HUES6 (cell line): ENCODE measurements around the gene RNF144A.

Experiments used
- H3K27ac ChIP-seq: 2 replicates; pipeline ENCODE4 v1.7.0; 2013; ENCODE audit warnings: low read depth, mild to moderate bottlenecking, low read length, inconsistent platforms
- H3K27me3 ChIP-seq: 2 replicates; pipeline ENCODE4 v1.6.1; 2013; ENCODE audit warnings: low read length; ENCODE audit not compliant: control insufficient read depth, insufficient read depth
- H3K36me3 ChIP-seq: 2 replicates; pipeline ENCODE4 v1.6.1; 2013; ENCODE audit warnings: low read length; ENCODE audit not compliant: control insufficient read depth, insufficient read depth
- H3K4me1 ChIP-seq: 2 replicates; pipeline ENCODE4 v1.6.1; 2013; ENCODE audit warnings: low read length; ENCODE audit not compliant: control insufficient read depth, insufficient read depth
- H3K4me3 ChIP-seq: 2 replicates; pipeline ENCODE4 v1.5.1; 2013; ENCODE audit warnings: low read depth, low read length
- H3K9ac ChIP-seq: one replicate; pipeline ENCODE4 v1.6.1; 2013; ENCODE audit warnings: mild to moderate bottlenecking, low read length
- H3K9me3 ChIP-seq: 2 replicates; pipeline ENCODE4 v1.6.1; 2013; ENCODE audit warnings: low read depth, low read length; ENCODE audit not compliant: control insufficient read depth, insufficient read depth

RNF144A gene

GRCh38 chr2:7025082-7025481, 107.9 kb downstream of the RNF144A start:
- Histone ChIP-seq H3K4me1 (no peaks in the 10 kb centered on the region; the same call in 1 of the 2 replicates), H3K9me3 (no peaks in the 10 kb centered on the region), H3K9ac (no peak overlapping the region), H3K36me3 (peaks cover 21% of the 10 kb centered on the region), H3K27me3 (no peaks in the 10 kb centered on the region), H3K4me3 (no peak overlapping the region), H3K27ac (no peak overlapping the region)

DNA sequence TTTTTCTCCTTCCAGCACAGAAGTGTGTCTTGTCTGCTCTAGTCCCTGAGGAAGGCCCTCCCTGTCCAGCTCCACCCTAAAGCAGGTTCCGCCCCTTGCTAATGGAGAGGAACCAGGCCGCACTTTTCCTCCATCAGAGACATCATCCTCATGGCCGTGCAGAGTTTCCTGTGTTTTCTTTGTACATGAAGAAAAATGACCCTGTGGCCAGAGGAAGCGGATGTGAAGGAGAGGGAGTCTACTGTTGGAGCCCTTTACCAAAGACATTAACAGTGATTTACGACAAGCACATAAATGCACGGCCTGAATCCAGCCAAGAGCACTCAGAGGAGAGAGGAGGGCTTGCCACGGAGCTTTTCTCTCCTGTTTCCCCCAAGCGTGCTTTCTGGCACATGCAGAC, 109.5 kb downstream of the RNF144A start:
- H3K36me3 ChIP-seq: peaks cover 23% of the 10 kb centered on the region
- H3K27me3 ChIP-seq: no peaks in the 10 kb centered on the region
- no peaks in the 10 kb centered on the region; the same call in 1 of the 2 replicates for H3K4me1 ChIP-seq
- no peak overlapping the region for H3K9ac ChIP-seq
- no peaks in the 10 kb centered on the region for H3K9me3 ChIP-seq
- no peak overlapping the region for H3K27ac ChIP-seq
- H3K4me3 ChIP-seq: no peak overlapping the region

GRCh38 chr2:7027411-7027810, 110.2 kb downstream of the RNF144A start:
- no peaks in the 10 kb centered on the region for H3K9me3 ChIP-seq
- peaks cover 26% of the 10 kb centered on the region for H3K36me3 ChIP-seq
- no peaks in the 10 kb centered on the region for H3K27me3 ChIP-seq
- H3K9ac ChIP-seq: no peak overlapping the region
- H3K4me3 ChIP-seq: no peak overlapping the region
- H3K4me1 ChIP-seq: no peaks in the 10 kb centered on the region; the same call in 1 of the 2 replicates
- no peak overlapping the region for H3K27ac ChIP-seq

DNA sequence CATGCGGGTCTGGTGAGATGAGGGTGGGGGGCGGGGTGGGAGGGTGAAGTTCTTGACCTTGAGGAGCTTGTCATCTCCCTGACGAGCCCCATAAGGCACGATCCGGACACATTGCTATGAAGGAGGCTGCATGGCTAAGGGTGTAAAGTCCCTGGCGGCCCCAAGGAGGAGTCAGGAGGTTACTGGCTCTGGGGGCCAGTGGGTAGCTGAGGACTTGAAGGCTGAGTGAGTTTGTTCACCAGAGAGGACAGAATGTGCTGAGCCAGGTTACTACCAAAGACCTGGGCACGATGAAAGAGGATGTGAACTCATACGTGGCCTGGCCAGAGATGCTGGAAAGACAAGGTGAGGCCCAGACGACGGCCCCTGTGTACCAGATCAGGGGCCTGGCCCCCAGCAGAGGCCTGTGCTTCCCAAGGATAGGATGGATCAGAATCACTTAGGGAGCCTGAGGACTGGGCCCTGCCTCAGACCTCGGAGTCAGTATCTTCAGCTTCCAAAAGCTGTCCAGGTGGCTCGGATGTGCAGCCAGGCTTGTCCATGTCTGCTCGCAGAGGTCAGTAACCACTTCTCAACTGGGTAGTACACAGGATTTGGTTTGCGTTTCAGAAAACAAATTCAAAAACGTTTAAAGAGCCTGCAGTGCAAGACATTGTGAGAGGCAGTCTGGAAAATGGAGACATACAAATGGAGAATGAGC, 110.9 kb downstream of the RNF144A start:
- Histone ChIP-seq H3K27me3 (no peaks in the 10 kb centered on the region), H3K4me3 (no peak overlapping the region), H3K9me3 (no peaks in the 10 kb centered on the region), H3K9ac (no peak overlapping the region), H3K36me3 (peaks cover 33% of the 10 kb centered on the region), H3K4me1 (no peaks in the 10 kb centered on the region; the same call in 1 of the 2 replicates), H3K27ac (no peak overlapping the region)

GRCh38 chr2:7028846-7029245, 111.6 kb downstream of the RNF144A start:
- Histone ChIP-seq H3K9me3 (no peaks in the 10 kb centered on the region), H3K4me1 (no peaks in the 10 kb centered on the region; the same call in 1 of the 2 replicates), H3K9ac (no peak overlapping the region), H3K27ac (no peak overlapping the region), H3K36me3 (peaks cover 37% of the 10 kb centered on the region), H3K4me3 (no peak overlapping the region), H3K27me3 (no peaks in the 10 kb centered on the region)

- Histone ChIP-seq H3K9me3 (no peaks in the 10 kb centered on the region), H3K4me1 (no peaks in the 10 kb centered on the region; the same call in 1 of the 2 replicates), H3K36me3 (peaks cover 33% of the 10 kb centered on the region), H3K4me3 (no peak overlapping the region), H3K27me3 (no peaks in the 10 kb centered on the region), H3K27ac (no peak overlapping the region), H3K9ac (no peak overlapping the region)
Measured at GRCh38 chr2:7029291-7030059, 112.3 kb downstream of the RNF144A start.

DNA sequence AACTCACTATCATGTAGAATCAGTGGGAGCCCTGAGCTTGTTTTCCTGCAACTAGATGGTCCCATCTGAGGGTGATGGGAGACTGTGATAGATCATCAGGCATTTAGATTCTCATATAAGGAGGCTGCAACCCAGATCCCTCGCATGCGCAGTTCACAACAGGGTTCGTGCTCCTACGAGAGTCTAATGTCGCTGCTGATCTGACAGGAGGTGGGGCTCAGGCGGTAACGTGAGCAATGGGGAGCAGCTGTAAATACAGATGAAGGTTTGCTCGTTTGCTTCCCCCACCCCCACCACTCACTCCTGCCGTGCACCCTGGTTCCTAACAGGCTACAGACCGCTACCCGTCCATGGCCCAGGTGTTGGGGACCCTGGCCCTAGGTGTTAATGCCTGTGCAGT, 113.6 kb downstream of the RNF144A start:
- Histone ChIP-seq H3K9ac (no peak overlapping the region), H3K9me3 (no peaks in the 10 kb centered on the region), H3K4me3 (no peak overlapping the region), H3K27me3 (no peaks in the 10 kb centered on the region), H3K4me1 (no peaks in the 10 kb centered on the region; the same call in 1 of the 2 replicates), H3K27ac (no peak overlapping the region), H3K36me3 (peaks cover 27% of the 10 kb centered on the region)

- Histone ChIP-seq H3K27me3 (no peaks in the 10 kb centered on the region), H3K9me3 (no peaks in the 10 kb centered on the region), H3K27ac (no peak overlapping the region), H3K4me1 (no peaks in the 10 kb centered on the region; the same call in 1 of the 2 replicates), H3K9ac (no peak overlapping the region), H3K36me3 (peaks cover 29% of the 10 kb centered on the region), H3K4me3 (no peak overlapping the region)
Measured at GRCh38 chr2:7031547-7032245, 114.5 kb downstream of the RNF144A start.

- Histone ChIP-seq H3K4me3 (no peak overlapping the region), H3K27me3 (no peaks in the 10 kb centered on the region), H3K9ac (no peak overlapping the region), H3K27ac (no peak overlapping the region), H3K36me3 (peaks cover 29% of the 10 kb centered on the region), H3K9me3 (no peaks in the 10 kb centered on the region), H3K4me1 (no peaks in the 10 kb centered on the region; the same call in 1 of the 2 replicates)
Measured at GRCh38 chr2:7032371-7032770, 115.2 kb downstream of the RNF144A start.

- H3K9ac ChIP-seq: no peak overlapping the region
- no peaks in the 10 kb centered on the region for H3K9me3 ChIP-seq
- H3K27ac ChIP-seq: no peak overlapping the region
- no peaks in the 10 kb centered on the region for H3K27me3 ChIP-seq
- H3K36me3 ChIP-seq: peaks cover 25% of the 10 kb centered on the region
- no peak overlapping the region for H3K4me3 ChIP-seq
- no peaks in the 10 kb centered on the region; the same call in 1 of the 2 replicates for H3K4me1 ChIP-seq
Measured at GRCh38 chr2:7033136-7033960, 116.1 kb downstream of the RNF144A start.
